ENCODE results near the gene HOXB5. TPM values are rescaled to one million over a fixed set of nuclear protein-coding genes. Genes with fewer than 3 reads are reported as not detected.

The HOXB5 gene
- total and polyA plus RNA-seq, 9 donors: 0.04 to 2.8 (median 0.49) TPM; not detected in 1

DNA sequence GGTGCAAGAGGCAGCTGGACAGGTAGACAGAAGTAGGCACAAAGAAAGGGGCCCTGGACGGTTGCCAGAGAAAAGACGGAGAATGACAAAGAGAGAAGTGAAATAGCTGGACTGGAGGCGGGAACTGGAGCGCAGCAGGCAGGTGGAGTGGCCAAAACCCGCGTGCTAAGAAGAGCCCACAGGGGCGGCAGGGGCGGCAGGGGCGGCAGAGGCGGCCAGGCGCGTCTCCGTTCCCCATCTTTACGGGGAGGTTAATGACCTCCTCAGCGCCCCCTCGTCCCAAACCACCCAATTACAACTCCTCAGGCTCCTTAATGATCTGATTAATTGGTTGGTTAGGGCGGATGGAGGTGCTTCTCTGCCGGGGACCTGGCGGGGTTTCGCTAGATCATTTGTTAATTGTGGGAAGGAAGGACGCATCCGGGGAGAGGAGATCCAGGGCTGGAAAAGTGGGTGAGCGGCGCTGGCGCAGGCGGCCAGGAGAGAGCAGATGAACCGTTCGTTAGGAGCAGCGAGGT is 48.0 kb upstream of the HOXB5 start:
- no peaks in the 10 kb centered on the region for H3K9me3 ChIP-seq
- H3K27ac ChIP-seq: no peak overlapping the region
- 1 to 8% (median 4%) methylated on average over 29 of the region's 29 CpGs for WGBS, 3 donors
- no peaks in the 10 kb centered on the region for H3K27me3 ChIP-seq
- intact Hi-C loops (cut with DNase I): no loop called here
- no peaks in the 10 kb centered on the region for H3K36me3 ChIP-seq
- no peaks in the 10 kb centered on the region for H3K4me1 ChIP-seq (ENCODE audit: insufficient read depth)
- no peak overlapping the region for H3K4me3 ChIP-seq
- TF ChIP-seq EP300 (IDR thresholded peaks at IDR 0.05): no peak
- TF ChIP-seq, protein P1, sequence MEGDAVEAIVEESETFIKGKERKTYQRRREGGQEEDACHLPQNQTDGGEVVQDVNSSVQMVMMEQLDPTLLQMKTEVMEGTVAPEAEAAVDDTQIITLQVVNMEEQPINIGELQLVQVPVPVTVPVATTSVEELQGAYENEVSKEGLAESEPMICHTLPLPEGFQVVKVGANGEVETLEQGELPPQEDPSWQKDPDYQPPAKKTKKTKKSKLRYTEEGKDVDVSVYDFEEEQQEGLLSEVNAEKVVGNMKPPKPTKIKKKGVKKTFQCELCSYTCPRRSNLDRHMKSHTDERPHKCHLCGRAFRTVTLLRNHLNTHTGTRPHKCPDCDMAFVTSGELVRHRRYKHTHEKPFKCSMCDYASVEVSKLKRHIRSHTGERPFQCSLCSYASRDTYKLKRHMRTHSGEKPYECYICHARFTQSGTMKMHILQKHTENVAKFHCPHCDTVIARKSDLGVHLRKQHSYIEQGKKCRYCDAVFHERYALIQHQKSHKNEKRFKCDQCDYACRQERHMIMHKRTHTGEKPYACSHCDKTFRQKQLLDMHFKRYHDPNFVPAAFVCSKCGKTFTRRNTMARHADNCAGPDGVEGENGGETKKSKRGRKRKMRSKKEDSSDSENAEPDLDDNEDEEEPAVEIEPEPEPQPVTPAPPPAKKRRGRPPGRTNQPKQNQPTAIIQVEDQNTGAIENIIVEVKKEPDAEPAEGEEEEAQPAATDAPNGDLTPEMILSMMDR (IDR thresholded peaks at IDR 0.05): no peak
- no peak for TF ChIP-seq POLR2A (IDR thresholded peaks at IDR 0.05)
- DNase-seq: no peak

DNA sequence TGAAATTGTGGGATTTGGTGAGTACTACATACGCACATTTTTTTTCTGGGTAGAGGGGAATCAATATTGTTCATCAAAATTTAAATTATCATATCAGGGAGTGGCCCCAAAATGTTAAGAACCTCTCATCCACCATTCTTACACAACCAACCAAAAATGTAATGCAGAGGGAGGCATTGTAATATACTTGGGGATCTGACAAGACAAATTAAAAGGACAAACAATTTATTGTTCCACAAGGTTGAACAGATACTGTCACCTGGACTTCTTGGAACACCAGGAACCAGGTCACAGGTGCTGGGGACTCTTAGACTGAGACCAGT is 47.2 kb upstream of the HOXB5 start:
- no peaks in the 10 kb centered on the region for H3K9me3 ChIP-seq
- H3K27ac ChIP-seq: no peak overlapping the region
- no peaks in the 10 kb centered on the region for H3K36me3 ChIP-seq
- intact Hi-C loops (cut with DNase I): no loop called here
- 44 to 60% (median 48%) methylated on average over 1 of the region's 1 CpG for WGBS, 3 donors
- TF ChIP-seq POLR2A (IDR thresholded peaks at IDR 0.05) (no peak), EP300 (IDR thresholded peaks at IDR 0.05) (no peak)
- TF ChIP-seq, protein P1 (IDR thresholded peaks at IDR 0.05): no peak
- H3K27me3 ChIP-seq: no peaks in the 10 kb centered on the region
- no peaks in the 10 kb centered on the region for H3K4me1 ChIP-seq (ENCODE audit: insufficient read depth)
- H3K4me3 ChIP-seq: no peak overlapping the region
- DNase-seq: no peak

DNA sequence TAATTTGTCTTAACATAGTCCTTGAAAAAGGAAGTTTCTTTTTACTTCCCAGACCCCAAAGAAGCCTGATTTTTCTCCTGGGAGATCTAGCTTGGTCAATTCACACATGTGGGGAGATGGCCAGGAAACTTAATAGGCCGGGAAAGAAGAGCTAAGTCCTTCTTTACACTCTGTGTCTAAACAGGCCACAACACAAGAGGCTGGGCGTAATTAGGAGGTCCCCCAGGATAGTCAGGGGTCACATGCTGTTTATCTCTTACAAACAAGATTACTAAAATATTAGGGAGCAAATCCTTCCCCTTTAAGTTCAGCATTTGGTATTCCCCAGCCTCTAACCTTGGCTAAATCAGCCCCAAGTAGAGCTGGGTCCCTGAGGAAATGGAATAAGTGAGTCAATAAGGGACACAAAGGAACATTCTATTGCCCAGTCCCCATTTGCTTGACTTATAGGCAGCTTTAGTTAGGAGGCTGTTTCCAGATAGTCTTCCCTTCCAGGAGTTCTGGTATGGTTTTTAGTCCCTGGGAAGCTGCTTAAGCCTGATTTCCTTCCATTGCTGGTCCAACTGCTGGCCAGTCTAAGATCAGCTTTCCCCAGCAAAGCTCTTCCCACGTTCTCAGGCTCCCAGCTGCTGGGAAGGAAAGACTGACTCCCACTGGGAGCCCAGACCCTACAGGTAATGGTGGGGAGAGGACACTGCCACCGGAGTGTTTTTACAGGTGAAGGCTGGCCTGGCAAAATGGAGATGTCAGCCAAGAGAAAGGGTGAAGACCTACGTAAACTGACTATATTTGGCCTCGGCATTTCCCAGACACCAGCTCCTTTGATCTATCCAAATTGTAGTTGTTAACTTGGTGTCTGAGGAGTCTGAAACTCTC is 46.6 kb upstream of the HOXB5 start:
- intact Hi-C loops (cut with DNase I): no loop called here
- TF ChIP-seq, protein P1 (IDR thresholded peaks at IDR 0.05): no peak
- no peak for TF ChIP-seq POLR2A (IDR thresholded peaks at IDR 0.05)
- no peak for TF ChIP-seq EP300 (IDR thresholded peaks at IDR 0.05)
- H3K36me3 ChIP-seq: no peaks in the 10 kb centered on the region
- no peak overlapping the region for H3K4me3 ChIP-seq
- WGBS, 3 donors: 28 to 52% (median 32%) methylated on average over 6 of the region's 6 CpGs
- H3K4me1 ChIP-seq (ENCODE audit: insufficient read depth): no peaks in the 10 kb centered on the region
- no peaks in the 10 kb centered on the region for H3K9me3 ChIP-seq
- H3K27ac ChIP-seq: no peak overlapping the region
- no peaks in the 10 kb centered on the region for H3K27me3 ChIP-seq
- DNase-seq: no peak

DNA sequence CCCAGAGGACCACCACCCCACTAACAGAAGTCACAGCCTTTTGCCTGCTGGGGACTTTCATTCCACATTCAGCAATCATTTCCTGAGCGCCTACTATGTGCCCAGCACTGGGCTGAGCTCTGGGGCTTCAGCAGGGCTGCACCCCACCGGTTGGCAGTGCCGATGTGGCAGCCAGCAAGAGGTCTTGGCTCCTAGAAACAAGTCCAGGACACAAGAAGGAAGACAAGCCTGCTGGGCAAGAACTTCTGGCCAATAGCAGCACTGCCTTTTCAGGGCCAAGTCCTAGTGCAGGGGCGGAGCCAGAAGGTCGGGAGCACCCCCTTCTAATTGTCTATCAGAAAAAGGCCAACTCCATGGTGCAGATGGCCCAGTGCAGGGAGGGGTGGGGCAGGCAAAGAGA is 45.6 kb upstream of the HOXB5 start:
- TF ChIP-seq EP300 (IDR thresholded peaks at IDR 0.05): no peak
- TF ChIP-seq POLR2A (IDR thresholded peaks at IDR 0.05): no peak
- TF ChIP-seq, protein P1 (IDR thresholded peaks at IDR 0.05): no peak
- intact Hi-C loops (cut with DNase I): no loop called here
- H3K4me3 ChIP-seq: no peak overlapping the region
- no peaks in the 10 kb centered on the region for H3K9me3 ChIP-seq
- no peak for DNase-seq
- WGBS, 3 donors: 14 to 31% (median 18%) methylated on average over 5 of the region's 5 CpGs
- no peaks in the 10 kb centered on the region for H3K36me3 ChIP-seq
- no peaks in the 10 kb centered on the region for H3K4me1 ChIP-seq (ENCODE audit: insufficient read depth)
- H3K27ac ChIP-seq: no peak overlapping the region
- H3K27me3 ChIP-seq: no peaks in the 10 kb centered on the region

Data from ovary (tissue), 9 donors.